Muscle of arm (tissue), 12 donors: ENCODE measurements around the gene CTNND2. TPM values are rescaled to one million over a fixed set of nuclear protein-coding genes. Genes with fewer than 3 reads are reported as not detected.
A peak's percentile ranks its signal among the peaks of the same experiment; 100 is the strongest.
"Not testable (repeated sequence)": the region's sequence is repeated elsewhere in the genome, so short reads cannot be mapped to it uniquely, and the experiment has no call there.

ENCODE experiments used
- DNase-seq: peaks from one replicate; pipeline ENCODE4 v3.0.0-alpha.2; 2013
- polyA plus RNA-seq, 12 donors: library from polyadenylated mRNA; unstranded; fragments of 120-200 nt; gene quantifications; one replicate each; pipeline ENCODE4 v1.2.1, GENCODE V29; 2013; ENCODE audit not compliant: insufficient read length in 12 of 12

The CTNND2 gene
- polyA plus RNA-seq, 12 donors: 0.45 to 2.2 (median 0.82) TPM; not detected in 2

- DNase-seq: no peak
These were observed 873.6 kb downstream of the CTNND2 start for GRCh38 chr5:11030671-11031070.

GRCh38 chr5:11027660-11028059, 876.6 kb downstream of the CTNND2 start:
- DNase-seq: no peak

- DNase-seq: no peak
These were observed 877.7 kb downstream of the CTNND2 start for GRCh38 chr5:11026543-11026942.

GRCh38 chr5:11023945-11024344, 880.3 kb downstream of the CTNND2 start:
- no peak for DNase-seq

- no peak for DNase-seq
These were observed 890.5 kb downstream of the CTNND2 start for GRCh38 chr5:11013793-11014192.

GRCh38 chr5:11012295-11012694, 892.0 kb downstream of the CTNND2 start:
- DNase-seq: no peak

- DNase-seq: no peak
These were observed 893.6 kb downstream of the CTNND2 start for GRCh38 chr5:11010429-11011210.

GRCh38 chr5:11009576-11009975, 894.7 kb downstream of the CTNND2 start:
- no peak for DNase-seq

- DNase-seq: no peak
These were observed 896.9 kb downstream of the CTNND2 start for GRCh38 chr5:11007269-11007870.

- DNase-seq: not testable (repeated sequence)
These were observed 899.7 kb downstream of the CTNND2 start for GRCh38 chr5:11004523-11004922.

- no peak for DNase-seq
These were observed 903.5 kb downstream of the CTNND2 start for GRCh38 chr5:11000515-11001353.

GRCh38 chr5:10999714-11000113, 904.5 kb downstream of the CTNND2 start:
- no peak for DNase-seq

- DNase-seq: no peak
These were observed 908.4 kb downstream of the CTNND2 start for GRCh38 chr5:10995891-10996290.

- DNase-seq: no peak
These were observed 909.9 kb downstream of the CTNND2 start for GRCh38 chr5:10994091-10994986.

GRCh38 chr5:10990634-10991033, 913.6 kb downstream of the CTNND2 start:
- DNase-seq: no peak

GRCh38 chr5:10989577-10990263, 914.5 kb downstream of the CTNND2 start:
- no peak for DNase-seq

GRCh38 chr5:10988622-10989021, 915.6 kb downstream of the CTNND2 start:
- no peak for DNase-seq

GRCh38 chr5:10987925-10988504, 916.2 kb downstream of the CTNND2 start:
- peak; percentile 25 for DNase-seq

GRCh38 chr5:10987276-10987924, 916.8 kb downstream of the CTNND2 start:
- no peak for DNase-seq

GRCh38 chr5:10985721-10986110, 918.5 kb downstream of the CTNND2 start:
- DNase-seq: no peak
